ENCODE measurements around the gene CD81. TPM values are rescaled to one million over a fixed set of nuclear protein-coding genes. Genes with fewer than 3 reads are reported as not detected.
"Not testable (repeated sequence)": the region's sequence is repeated elsewhere in the genome, so short reads cannot be mapped to it uniquely, and the experiment has no call there.

CD81 gene
- total RNA-seq, 2 experiments from 2014 or later, result 192 TPM

DNA sequence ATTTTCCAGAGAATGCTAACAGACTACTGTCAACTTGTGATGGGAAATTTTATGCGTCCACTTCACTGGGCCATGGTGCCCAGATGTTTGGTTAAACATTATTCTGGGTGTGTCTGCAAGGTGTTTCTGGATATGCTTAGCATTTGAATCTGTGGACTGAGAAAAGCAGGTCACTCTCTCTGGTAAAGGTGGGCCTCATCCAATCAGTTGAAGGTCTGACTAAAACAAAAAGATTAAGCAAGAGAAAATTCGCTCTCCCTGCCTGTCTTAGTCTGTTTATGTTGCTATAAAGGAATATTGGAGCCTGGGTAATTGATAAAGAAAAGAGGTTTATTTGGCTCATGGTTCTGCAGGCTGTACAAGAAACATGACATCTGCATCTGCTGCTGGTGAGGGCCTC lies 32.1 kb upstream of the CD81 start:
- Mint-ChIP-seq H3K27ac (no peak overlapping the region), H3K36me3 (ENCODE audit: low read depth) (no peaks in the 10 kb centered on the region), H3K4me1 (no peaks in the 10 kb centered on the region), H3K27me3 (no peaks in the 10 kb centered on the region), H3K4me3 (no peak overlapping the region), H3K9me3 (peaks cover 6% of the 10 kb centered on the region)
- DNase-seq, result no peak
- CTCF ChIA-PET, result interaction anchor here (1.4 kb wide), 1 partner anchor 76 kb away, joined by 3 read pairs; no protein-coding TSS in a partner anchor
- POLR2A ChIA-PET, result no interaction called here

- peaks cover 2% of the 10 kb centered on the region for H3K27me3 Mint-ChIP-seq
- H3K27ac Mint-ChIP-seq, result no peak overlapping the region
- no peak for DNase-seq
- no peaks in the 10 kb centered on the region for H3K4me1 Mint-ChIP-seq
- CTCF ChIA-PET, result interaction anchor here (1.4 kb wide), 1 partner anchor 75 kb away, joined by 3 read pairs; no protein-coding TSS in a partner anchor
- H3K36me3 Mint-ChIP-seq (ENCODE audit: low read depth), result no peaks in the 10 kb centered on the region
- POLR2A ChIA-PET, result no interaction called here
- peaks cover 6% of the 10 kb centered on the region for H3K9me3 Mint-ChIP-seq
- no peak overlapping the region for H3K4me3 Mint-ChIP-seq
These were observed 31.1 kb upstream of the CD81 start for GRCh38 chr11:2346014-2346413.

- POLR2A ChIA-PET, result no interaction called here
- no peaks in the 10 kb centered on the region for H3K4me1 Mint-ChIP-seq
- CTCF ChIA-PET, result interaction anchor here (1.4 kb wide), 1 partner anchor 74 kb away, joined by 3 read pairs; no protein-coding TSS in a partner anchor
- H3K27ac Mint-ChIP-seq, result no peak overlapping the region
- no peaks in the 10 kb centered on the region for H3K36me3 Mint-ChIP-seq (ENCODE audit: low read depth)
- H3K4me3 Mint-ChIP-seq, result no peak overlapping the region
- peaks cover 2% of the 10 kb centered on the region for H3K27me3 Mint-ChIP-seq
- peaks cover 6% of the 10 kb centered on the region for H3K9me3 Mint-ChIP-seq
- DNase-seq, result no peak
These were observed 30.4 kb upstream of the CD81 start for GRCh38 chr11:2346586-2347307.

DNA sequence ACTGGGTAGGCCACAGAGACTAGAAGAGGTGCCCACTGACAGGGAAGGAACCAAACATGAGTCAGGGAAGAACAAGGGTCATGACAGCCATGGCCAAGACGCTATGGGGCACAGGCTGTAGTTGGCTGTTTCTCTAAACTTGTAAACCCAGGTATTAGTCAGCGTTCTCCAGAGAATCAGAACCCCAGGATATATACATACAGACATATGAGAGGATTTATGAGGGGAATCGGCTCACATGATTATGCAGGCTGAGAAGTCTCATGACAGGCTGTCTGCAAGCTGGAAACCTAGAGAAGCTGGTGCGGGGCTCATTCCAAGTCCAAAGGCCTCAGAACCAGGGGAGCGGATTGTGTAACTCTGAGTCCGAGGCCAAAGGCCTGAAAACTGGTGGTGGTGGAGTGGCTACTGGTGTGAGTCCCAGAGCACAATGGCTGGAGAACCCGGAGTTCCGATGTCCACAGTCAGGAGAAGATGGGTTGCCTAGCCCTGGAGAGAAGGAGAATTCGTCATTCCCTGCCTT lies 29.7 kb upstream of the CD81 start:
- no peak for DNase-seq
- peaks cover 2% of the 10 kb centered on the region for H3K27me3 Mint-ChIP-seq
- POLR2A ChIA-PET, result no interaction called here
- no peak overlapping the region for H3K4me3 Mint-ChIP-seq
- CTCF ChIA-PET, result no interaction called here
- no peak overlapping the region for H3K27ac Mint-ChIP-seq
- H3K9me3 Mint-ChIP-seq, result peaks cover 6% of the 10 kb centered on the region
- H3K36me3 Mint-ChIP-seq (ENCODE audit: low read depth), result no peaks in the 10 kb centered on the region
- no peaks in the 10 kb centered on the region for H3K4me1 Mint-ChIP-seq

DNA sequence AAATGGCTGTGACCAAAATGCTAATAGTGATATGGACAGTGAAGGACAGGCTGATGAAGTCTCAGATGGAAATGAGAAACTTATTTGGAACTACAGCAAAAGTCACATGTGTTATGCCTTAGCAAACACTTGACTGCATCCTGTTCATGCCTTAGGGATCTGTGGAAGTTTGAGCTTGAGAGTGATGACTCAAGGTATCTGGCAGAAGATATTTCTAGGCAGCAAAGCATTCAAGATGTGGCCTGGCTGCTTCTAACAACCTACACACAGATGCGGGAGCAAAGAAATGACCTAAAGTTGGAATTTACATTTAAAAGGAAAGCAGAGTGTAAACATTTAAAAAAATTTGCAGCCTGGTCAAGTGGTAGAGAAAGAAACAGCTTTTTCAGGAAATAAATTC lies 28.1 kb upstream of the CD81 start:
- H3K27ac Mint-ChIP-seq, result no peak overlapping the region
- ChIA-PET POLR2A (no interaction called here), CTCF (no interaction called here)
- no peak for DNase-seq
- H3K9me3 Mint-ChIP-seq, result peaks cover 6% of the 10 kb centered on the region
- no peaks in the 10 kb centered on the region for H3K4me1 Mint-ChIP-seq
- no peaks in the 10 kb centered on the region for H3K36me3 Mint-ChIP-seq (ENCODE audit: low read depth)
- no peak overlapping the region for H3K4me3 Mint-ChIP-seq
- H3K27me3 Mint-ChIP-seq, result peaks cover 2% of the 10 kb centered on the region

DNA sequence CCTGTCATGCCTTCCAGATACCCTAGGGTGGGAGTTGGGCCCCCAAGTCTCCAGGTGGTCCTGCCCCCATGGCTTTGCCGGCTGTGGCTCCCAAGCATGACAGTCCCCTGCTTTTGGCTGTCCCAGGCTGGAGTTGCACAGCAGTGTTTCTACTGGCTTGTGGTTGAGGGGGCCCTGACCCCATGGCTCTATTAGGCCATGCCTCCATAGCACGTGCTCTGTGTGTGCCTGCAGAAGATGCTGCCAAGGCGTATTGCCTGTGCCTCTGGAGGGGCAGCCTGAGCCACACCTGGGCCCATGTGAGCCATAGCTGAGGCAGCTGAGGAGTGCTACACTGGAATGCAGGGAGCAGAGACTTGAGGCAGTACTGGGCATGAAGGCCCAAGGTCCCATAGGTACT lies 25.4 kb upstream of the CD81 start:
- Mint-ChIP-seq H3K4me3 (no peak overlapping the region), H3K27me3 (peaks cover 4% of the 10 kb centered on the region), H3K27ac (no peak overlapping the region), H3K9me3 (peaks cover 6% of the 10 kb centered on the region), H3K4me1 (no peaks in the 10 kb centered on the region), H3K36me3 (ENCODE audit: low read depth) (no peaks in the 10 kb centered on the region)
- CTCF ChIA-PET, result no interaction called here
- POLR2A ChIA-PET, result no interaction called here
- DNase-seq, result no peak

- Mint-ChIP-seq H3K27me3 (peaks cover 4% of the 10 kb centered on the region), H3K4me1 (no peaks in the 10 kb centered on the region), H3K9me3 (peaks cover 6% of the 10 kb centered on the region), H3K4me3 (no peak overlapping the region), H3K36me3 (ENCODE audit: low read depth) (no peaks in the 10 kb centered on the region), H3K27ac (no peak overlapping the region)
- CTCF ChIA-PET, result interaction anchor here (0.9 kb wide), 1 partner anchor 759 kb away, joined by 3 read pairs; no protein-coding TSS in a partner anchor
- POLR2A ChIA-PET, result no interaction called here
- DNase-seq, result no peak
These were observed 24.7 kb upstream of the CD81 start for GRCh38 chr11:2352420-2352819.

DNA sequence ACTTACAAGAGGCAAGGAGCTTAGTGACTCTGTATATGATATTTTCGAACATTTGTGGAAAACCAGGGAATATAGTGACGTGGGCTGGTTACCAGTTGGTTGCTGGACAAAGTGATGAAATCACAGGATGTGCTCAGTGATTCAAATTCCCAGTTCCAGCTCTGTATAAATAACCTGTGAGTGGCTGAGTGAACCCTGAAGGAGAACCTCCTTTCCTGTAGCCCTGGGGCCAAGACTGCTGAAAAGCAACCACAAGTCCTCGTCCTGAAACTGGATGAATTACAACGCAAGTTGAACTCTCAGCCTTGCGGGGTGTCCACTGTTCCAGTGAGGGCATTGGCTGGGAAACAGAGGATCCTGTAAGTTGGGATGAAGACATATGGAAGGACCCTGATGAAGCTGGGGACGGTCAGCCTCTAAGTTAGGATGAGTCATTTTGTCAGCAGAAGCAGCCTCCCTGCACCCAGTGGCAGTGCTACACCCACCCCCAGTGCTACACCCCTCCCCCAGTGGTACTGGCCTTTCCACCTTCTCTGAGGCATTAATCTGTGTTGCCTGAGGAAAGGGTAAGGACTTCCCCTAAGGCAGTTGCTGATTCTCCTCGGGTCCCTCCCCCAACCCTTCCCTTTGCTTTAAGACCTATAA lies 22.0 kb upstream of the CD81 start:
- CTCF ChIA-PET, result no interaction called here
- H3K9me3 Mint-ChIP-seq, result no peaks in the 10 kb centered on the region
- no peak overlapping the region for H3K27ac Mint-ChIP-seq
- POLR2A ChIA-PET, result interaction anchor here (1.4 kb wide), 1 partner anchor 23 kb away, joined by 4 read pairs; no protein-coding TSS in a partner anchor
- peaks cover 4% of the 10 kb centered on the region for H3K27me3 Mint-ChIP-seq
- no peaks in the 10 kb centered on the region for H3K4me1 Mint-ChIP-seq
- DNase-seq, result no peak
- no peak overlapping the region for H3K4me3 Mint-ChIP-seq
- no peaks in the 10 kb centered on the region for H3K36me3 Mint-ChIP-seq (ENCODE audit: low read depth)

DNA sequence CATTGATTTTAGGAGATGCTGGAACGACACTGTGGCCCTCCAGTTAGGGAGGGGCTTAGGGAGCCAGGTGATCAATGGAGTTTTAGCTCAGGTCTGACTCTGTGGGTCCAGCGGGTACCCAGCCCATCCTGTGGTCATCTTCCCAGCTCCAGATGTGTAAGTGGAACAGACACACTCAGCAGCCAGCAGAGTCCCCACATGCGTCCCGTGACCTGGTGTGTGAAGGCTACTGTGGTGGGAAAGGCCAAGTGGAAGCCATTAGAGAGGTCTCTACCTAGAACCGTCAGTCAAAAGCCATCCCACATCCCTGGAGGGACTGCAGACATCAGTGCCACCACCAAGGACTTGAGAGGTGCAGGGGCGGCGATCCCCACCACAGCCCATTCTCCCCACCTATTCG lies 19.9 kb upstream of the CD81 start:
- Mint-ChIP-seq H3K27me3 (peaks cover 6% of the 10 kb centered on the region), H3K4me3 (no peak overlapping the region), H3K9me3 (no peaks in the 10 kb centered on the region), H3K36me3 (ENCODE audit: low read depth) (no peaks in the 10 kb centered on the region), H3K4me1 (no peaks in the 10 kb centered on the region), H3K27ac (no peak overlapping the region)
- DNase-seq, result no peak
- ChIA-PET CTCF (no interaction called here), POLR2A (no interaction called here)

- POLR2A ChIA-PET; H3K27me3 Mint-ChIP-seq; H3K27ac Mint-ChIP-seq; H3K4me3 Mint-ChIP-seq; DNase-seq; H3K9me3 Mint-ChIP-seq; CTCF ChIA-PET; H3K36me3 Mint-ChIP-seq (ENCODE audit: low read depth); H3K4me1 Mint-ChIP-seq: not testable (repeated sequence)
These were observed 19.5 kb upstream of the CD81 start for GRCh38 chr11:2357651-2358050.

GRCh38 chr11:2358754-2359442 lies 18.2 kb upstream of the CD81 start:
- H3K9me3 Mint-ChIP-seq, result no peaks in the 10 kb centered on the region
- peaks cover 9% of the 10 kb centered on the region for H3K27me3 Mint-ChIP-seq
- H3K4me1 Mint-ChIP-seq, result no peaks in the 10 kb centered on the region
- DNase-seq, result no peak
- H3K27ac Mint-ChIP-seq, result no peak overlapping the region
- CTCF ChIA-PET, result no interaction called here
- H3K4me3 Mint-ChIP-seq, result no peak overlapping the region
- H3K36me3 Mint-ChIP-seq (ENCODE audit: low read depth), result no peaks in the 10 kb centered on the region
- POLR2A ChIA-PET, result interaction anchor here (1.4 kb wide), 1 partner anchor 19 kb away, joined by 4 read pairs; no protein-coding TSS in a partner anchor

GRCh38 chr11:2359557-2359956 lies 17.6 kb upstream of the CD81 start:
- CTCF ChIA-PET, result no interaction called here
- Mint-ChIP-seq H3K9me3 (no peaks in the 10 kb centered on the region), H3K4me1 (no peaks in the 10 kb centered on the region), H3K27me3 (peaks cover 6% of the 10 kb centered on the region), H3K27ac (no peak overlapping the region), H3K4me3 (no peak overlapping the region), H3K36me3 (ENCODE audit: low read depth) (no peaks in the 10 kb centered on the region)
- DNase-seq, result no peak
- POLR2A ChIA-PET, result interaction anchor here (1.4 kb wide), 1 partner anchor 18 kb away, joined by 4 read pairs; no protein-coding TSS in a partner anchor

DNA sequence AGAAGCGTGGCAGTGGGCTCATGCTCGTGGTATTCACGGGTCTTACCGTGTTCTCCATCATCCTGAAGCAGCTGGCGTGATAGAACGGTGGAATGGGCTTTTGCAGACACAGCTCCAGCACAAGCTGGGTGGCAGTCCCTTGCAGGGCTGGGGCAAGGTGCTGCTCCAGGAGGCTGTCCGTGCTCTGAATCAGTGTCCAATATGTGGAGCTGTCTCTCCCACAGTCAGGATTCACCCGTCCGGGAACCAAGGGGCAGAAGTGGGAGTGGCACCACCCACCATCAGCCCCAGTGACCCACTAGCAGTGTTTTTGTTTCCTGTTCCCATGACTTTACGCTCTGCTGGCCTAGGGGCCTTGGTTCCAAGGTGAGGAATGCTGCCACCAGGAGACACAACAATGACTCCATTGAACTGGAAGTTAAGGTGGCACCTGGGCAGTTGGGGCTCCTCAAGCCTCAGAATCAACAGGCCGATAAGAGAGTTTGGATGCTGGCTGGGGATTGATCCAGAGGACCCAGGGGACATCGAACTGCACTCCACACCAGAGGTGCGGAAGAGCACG lies 16.9 kb upstream of the CD81 start:
- Mint-ChIP-seq H3K27ac (no peak overlapping the region), H3K4me3 (no peak overlapping the region), H3K9me3 (no peaks in the 10 kb centered on the region), H3K27me3 (peaks cover 6% of the 10 kb centered on the region), H3K36me3 (ENCODE audit: low read depth) (no peaks in the 10 kb centered on the region), H3K4me1 (no peaks in the 10 kb centered on the region)
- POLR2A ChIA-PET, result interaction anchor here (1.4 kb wide), 1 partner anchor 18 kb away, joined by 4 read pairs; no protein-coding TSS in a partner anchor
- DNase-seq, result no peak
- CTCF ChIA-PET, result no interaction called here
